GM21526 (cell line): ENCODE data around the gene SLC22A7.

ENCODE experiments used
- ATAC-seq: cut with Tn5 transposase; IDR thresholded peaks from one replicate; pipeline ENCODE4 v1.9.1; 2021; ENCODE audit warnings: moderate library complexity; ENCODE audit not compliant: unreplicated experiment, low FRiP score

Gene SLC22A7

GRCh38 chr6:43282060-43282459 lies 16.0 kb upstream of the SLC22A7 start:
- no peak for ATAC-seq

GRCh38 chr6:43282636-43283513 lies 15.2 kb upstream of the SLC22A7 start:
- no peak for ATAC-seq

- ATAC-seq: no peak
These were observed 14.6 kb upstream of the SLC22A7 start for GRCh38 chr6:43283514-43283901.

GRCh38 chr6:43283905-43284304 lies 14.2 kb upstream of the SLC22A7 start:
- no peak for ATAC-seq

- no peak for ATAC-seq
These were observed 12.9 kb upstream of the SLC22A7 start for GRCh38 chr6:43284991-43285781.

- no peak for ATAC-seq
These were observed 12.2 kb upstream of the SLC22A7 start for GRCh38 chr6:43285832-43286231.

GRCh38 chr6:43286456-43286979 lies 11.5 kb upstream of the SLC22A7 start:
- no peak for ATAC-seq

GRCh38 chr6:43286980-43287716 lies 10.9 kb upstream of the SLC22A7 start:
- ATAC-seq: no peak

- ATAC-seq: no peak
These were observed 10.1 kb upstream of the SLC22A7 start for GRCh38 chr6:43287717-43288679.

- ATAC-seq: no peak
These were observed 7.6 kb upstream of the SLC22A7 start for GRCh38 chr6:43290339-43290904.

GRCh38 chr6:43290905-43291355 lies 7.1 kb upstream of the SLC22A7 start:
- ATAC-seq: no peak

GRCh38 chr6:43291708-43292107 lies 6.4 kb upstream of the SLC22A7 start:
- ATAC-seq: no peak

- ATAC-seq: no peak
These were observed 5.7 kb upstream of the SLC22A7 start for GRCh38 chr6:43292341-43292740.

- ATAC-seq: no peak
These were observed 5.2 kb upstream of the SLC22A7 start for GRCh38 chr6:43292763-43293318.

- no peak for ATAC-seq
These were observed 4.4 kb upstream of the SLC22A7 start for GRCh38 chr6:43293698-43294097.

- ATAC-seq: no peak
These were observed 3.5 kb upstream of the SLC22A7 start for GRCh38 chr6:43294536-43294935.

- ATAC-seq: no peak
These were observed 2.6 kb upstream of the SLC22A7 start for GRCh38 chr6:43295456-43295855.

GRCh38 chr6:43296780-43297497 lies 1.1 kb upstream of the SLC22A7 start:
- ATAC-seq: no peak
